K562 (cell line): ENCODE measurements around the gene MICU1. TPM values are rescaled to one million over a fixed set of nuclear protein-coding genes. Genes with fewer than 3 reads are reported as not detected.

ENCODE experiments used
- ELK1 ChIP-seq: sonication (generic); formaldehyde crosslinking; IDR thresholded peaks from 2 replicates; pipeline ENCODE4 v1.8.1; 2022; ENCODE audit warnings: missing genetic modification reagents
- ESRRB ChIP-seq: fragments of 250-450 bp; sonication (Bioruptor Pico); IDR thresholded peaks from 2 replicates; pipeline ENCODE4 v1.5.0; 2020; ENCODE audit warnings: mild to moderate bottlenecking, moderate library complexity, borderline replicate concordance
- HDAC3 ChIP-seq: fragments of 450-650 bp; IDR thresholded peaks from 2 replicates; pipeline ENCODE4 v1.6.1; 2018; ENCODE audit warnings: borderline replicate concordance, mild to moderate bottlenecking, moderate library complexity; ENCODE audit not compliant: partially characterized antibody
- KAT7 ChIP-seq: sonication (generic); formaldehyde crosslinking; IDR thresholded peaks from 2 replicates; pipeline ENCODE4 v1.8.0; 2022; ENCODE audit warnings: missing genetic modification reagents, mild to moderate bottlenecking, borderline replicate concordance
- KDM4B ChIP-seq, 2 experiments: fragments of 450-650 bp in 1 of 2; sonication (generic) in 1 of 2; IDR thresholded peaks; 2 replicates each; pipeline ENCODE4 v1.6.1; 2016 to 2017; ENCODE audit warnings: borderline replicate concordance in 2 of 2, antibody characterized with exemption in 1 of 2, low read depth in 1 of 2, mild to moderate bottlenecking in 1 of 2
- POU5F1 ChIP-seq: fragments of 150-350 bp; IDR thresholded peaks from 2 replicates; pipeline ENCODE4 v1.6.1; 2014; ENCODE audit warnings: borderline replicate concordance, low read length, low read depth, mild to moderate bottlenecking; ENCODE audit not compliant: partially characterized antibody
- SIN3A ChIP-seq, 2 experiments: fragments of 150-350 bp in 1 of 2; IDR thresholded peaks; 2 replicates each; pipeline ENCODE4 v1.6.1; 2011 to 2016; ENCODE audit warnings: borderline replicate concordance in 2 of 2, low read depth in 2 of 2, low read length in 2 of 2, mild to moderate bottlenecking in 2 of 2, moderate library complexity in 2 of 2; ENCODE audit not compliant: control insufficient read depth in 1 of 2
- ZBTB40 ChIP-seq, 2 experiments: fragments of 450-650 bp in 1 of 2; sonication (generic) in 1 of 2; formaldehyde crosslinking in 1 of 2; IDR thresholded peaks; 2 replicates each; pipeline versions ENCODE4 v1.7.1 to v1.9.0; 2016 to 2022; ENCODE audit warnings: inconsistent platforms in 1 of 2, mild to moderate bottlenecking in 1 of 2, missing genetic modification reagents in 1 of 2
- ZNF165 ChIP-seq: fragments of 250-450 bp; sonication (Bioruptor Pico); IDR thresholded peaks from 2 replicates; pipeline ENCODE4 v1.4.0; 2020; ENCODE audit warnings: borderline replicate concordance
- ZNF740 ChIP-seq, 3 experiments: fragments of 200-800 bp in 1 of 3; sonication (Bioruptor generic) in 1 of 3; sonication (generic) in 1 of 3; formaldehyde crosslinking in 1 of 3; IDR thresholded peaks; 2 replicates each; pipeline versions ENCODE4 v1.6.1 to v1.8.0; 2016 to 2022; ENCODE audit warnings: mild to moderate bottlenecking in 2 of 3, missing compliant biosample characterization in 2 of 3, missing genetic modification characterization in 2 of 3, missing genetic modification reagents in 1 of 3
- ZNF77 ChIP-seq: fragments of 250-450 bp; sonication (Bioruptor Pico); IDR thresholded peaks from 2 replicates; pipeline ENCODE4 v1.5.0; 2020
- ZNF79 ChIP-seq: fragments of 250-450 bp; sonication (Bioruptor Pico); IDR thresholded peaks from 2 replicates; pipeline ENCODE4 v1.4.0; 2020; ENCODE audit warnings: low read depth, mild to moderate bottlenecking, moderate library complexity
- polyA plus RNA-seq, 8 experiments: library from polyadenylated mRNA; depleted of rRNA in 4 of 8; stranded (reverse) in 5 of 8; unstranded in 3 of 8; fragments of >200 nt; fragmentation: Nextera tagmentation in 2 of 8; fragmentation: Illumina TruSeq in 1 of 8; extraction: Ambion mirVana in 2 of 8; extraction: Trizol in 1 of 8; gene quantifications; 2 replicates each; pipeline versions ENCODE4 v1.2.1 to v1.2.3, GENCODE V29; 2011 to 2014; ENCODE audit warnings: inconsistent platforms in 1 of 8, missing spikeins in 1 of 8
- total RNA-seq, 7 experiments: library from RNA; depleted of rRNA in 6 of 7; stranded (reverse); fragments of >200 nt in 6 of 7; fragmentation: Illumina TruSeq in 2 of 7; extraction: Trizol in 2 of 7; gene quantifications; 2 replicates each; pipeline versions ENCODE4 v1.2.1 to v1.2.3, GENCODE V29; 2011 to 2021; ENCODE audit warnings: low replicate concordance in 1 of 7

The MICU1 gene
- total and polyA plus RNA-seq, 9 of the 15 experiments (the other 6 are each of a cell fraction or from before 2014, with no cell fraction given): 29.3 to 76.8 (median 48.4) TPM

- TF ChIP-seq ZNF740 (CRISPR knock-in tag; IDR thresholded peaks at IDR 0.05) (no peak), ZNF740 (tag; IDR thresholded peaks at IDR 0.05) (no peak), ESRRB (CRISPR knock-in tag) (no peak), ZBTB40 (IDR thresholded peaks at IDR 0.05) (peak; percentile 82), ZBTB40 (CRISPR knock-in tag; IDR thresholded peaks at IDR 0.05) (no peak), POU5F1 (peak; percentile 22), ZNF79 (CRISPR knock-in tag) (no peak), HDAC3 (peak; percentile 97), ELK1 (CRISPR knock-in tag) (no peak), KDM4B (IDR thresholded peaks at IDR 0.05; ENCODE audit: borderline replicate concordance in 2 of 2, low read depth in 1 of 2) (peak in 1 of 2 experiments; percentile 92; a peak in 1 of 4 replicates), KAT7 (CRISPR knock-in tag) (peak; percentile 92; the same call in 1 of the 2 replicates), ZNF77 (CRISPR knock-in tag) (no peak), ZNF165 (CRISPR knock-in tag) (no peak), SIN3A (IDR thresholded peaks at IDR 0.05; ENCODE audit: borderline replicate concordance in 2 of 2, control insufficient read depth in 1 of 2, low read depth in 2 of 2, low read length in 2 of 2) (peak; percentile 59 to 69; a peak in 2 of 4 replicates)
These were observed 305.1 kb downstream of the MICU1 start (continued) for GRCh38 chr10:72320676-72321247.
